IPS DF 4.7 (cell line): Measurements from ENCODE around the gene TENM4.

Experiments used
- DNase-seq: peaks from one replicate; pipeline ENCODE4 v3.0.0-alpha.2; 2013; ENCODE audit warnings: low spot score; ENCODE audit errors: extremely low read depth

The TENM4 gene

DNA sequence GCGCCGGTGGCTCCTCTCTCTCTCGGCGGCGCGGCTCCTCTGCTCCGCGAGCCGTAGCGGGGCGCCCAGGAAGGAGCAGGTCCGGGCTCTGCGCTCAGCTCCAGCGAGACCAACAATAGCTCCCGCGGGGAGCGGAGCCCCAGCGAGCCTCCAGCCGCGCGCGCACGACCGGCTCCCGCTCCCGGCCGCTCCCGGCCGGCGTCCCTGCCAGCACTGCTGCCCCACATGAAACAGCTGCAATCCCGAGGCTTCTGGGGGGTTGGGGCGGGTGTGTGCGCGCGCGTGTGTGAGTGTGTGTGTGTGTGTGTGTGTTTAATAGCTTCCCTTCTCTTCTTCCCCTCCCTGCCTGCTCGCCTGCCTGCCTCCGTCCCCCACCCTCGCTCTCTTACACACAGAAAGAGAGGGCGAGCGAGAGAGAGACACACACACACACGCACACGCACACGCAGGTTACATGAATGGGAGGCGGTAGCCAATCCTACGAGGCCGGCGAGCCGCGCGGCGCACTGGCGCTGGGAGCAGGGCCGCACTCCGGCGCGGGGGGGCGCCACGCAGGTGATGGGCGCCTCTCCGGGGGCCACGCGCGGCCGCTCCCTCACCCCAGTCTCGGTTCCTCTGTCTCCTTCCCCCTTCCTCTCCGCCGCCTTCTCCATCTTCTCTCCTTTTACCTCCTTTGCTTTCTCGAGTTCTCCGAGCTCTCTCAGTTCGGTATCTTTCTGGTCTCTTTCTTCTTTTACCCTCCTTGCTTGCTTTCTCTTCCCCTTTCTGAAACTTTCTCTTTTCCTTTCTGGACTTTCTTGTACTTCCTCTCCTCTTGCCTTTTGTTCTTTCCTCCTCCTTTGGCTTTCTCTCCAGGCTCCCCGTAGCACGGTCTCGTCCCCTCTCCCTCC, at the start of gene TENM4:
TENM4 (minus strand) TSS at position 460 of the 890 bp plus-strand sequence. CDS start 371,086 bp downstream, outside the sequence.
- no peak for DNase-seq

DNA sequence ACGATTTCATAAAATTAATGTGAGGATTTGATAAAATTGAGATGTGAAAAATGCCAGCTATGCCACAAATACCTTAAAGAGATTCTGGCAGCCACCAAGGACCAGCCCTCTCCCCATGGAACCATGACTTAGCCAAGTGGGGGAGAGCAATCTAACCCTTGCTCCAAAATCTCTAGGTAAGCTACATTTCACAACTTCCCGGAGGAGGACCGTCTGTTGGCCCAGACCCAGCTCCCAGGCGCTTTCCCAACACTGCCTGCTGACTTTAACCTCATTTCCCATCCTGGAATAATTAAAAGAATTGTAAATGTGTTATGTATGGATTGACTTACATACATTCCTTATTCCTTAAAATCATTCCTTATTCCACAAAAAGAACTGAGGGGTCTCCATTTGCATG, 47.5 kb upstream of the TENM4 start:
- no peak for DNase-seq

DNA sequence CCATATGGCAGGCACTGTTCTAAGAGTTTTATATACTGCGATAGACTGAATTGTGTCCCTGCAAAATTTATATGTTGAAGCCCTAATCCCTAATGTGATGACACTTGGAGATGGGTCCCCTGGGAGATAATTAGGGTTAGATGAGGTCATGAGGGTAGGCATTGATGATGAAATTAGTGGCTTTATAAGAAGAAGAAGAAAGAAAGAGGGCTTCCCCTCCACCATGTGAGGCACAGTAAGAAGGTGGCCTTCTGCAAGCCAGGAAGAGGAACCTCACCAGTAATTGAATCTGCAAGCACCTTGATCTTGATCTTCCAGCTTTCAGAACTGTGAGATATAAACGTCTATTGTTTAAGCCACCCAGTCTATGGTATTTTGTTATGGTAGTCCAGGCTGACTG, 46.6 kb upstream of the TENM4 start:
- DNase-seq = no peak

DNA sequence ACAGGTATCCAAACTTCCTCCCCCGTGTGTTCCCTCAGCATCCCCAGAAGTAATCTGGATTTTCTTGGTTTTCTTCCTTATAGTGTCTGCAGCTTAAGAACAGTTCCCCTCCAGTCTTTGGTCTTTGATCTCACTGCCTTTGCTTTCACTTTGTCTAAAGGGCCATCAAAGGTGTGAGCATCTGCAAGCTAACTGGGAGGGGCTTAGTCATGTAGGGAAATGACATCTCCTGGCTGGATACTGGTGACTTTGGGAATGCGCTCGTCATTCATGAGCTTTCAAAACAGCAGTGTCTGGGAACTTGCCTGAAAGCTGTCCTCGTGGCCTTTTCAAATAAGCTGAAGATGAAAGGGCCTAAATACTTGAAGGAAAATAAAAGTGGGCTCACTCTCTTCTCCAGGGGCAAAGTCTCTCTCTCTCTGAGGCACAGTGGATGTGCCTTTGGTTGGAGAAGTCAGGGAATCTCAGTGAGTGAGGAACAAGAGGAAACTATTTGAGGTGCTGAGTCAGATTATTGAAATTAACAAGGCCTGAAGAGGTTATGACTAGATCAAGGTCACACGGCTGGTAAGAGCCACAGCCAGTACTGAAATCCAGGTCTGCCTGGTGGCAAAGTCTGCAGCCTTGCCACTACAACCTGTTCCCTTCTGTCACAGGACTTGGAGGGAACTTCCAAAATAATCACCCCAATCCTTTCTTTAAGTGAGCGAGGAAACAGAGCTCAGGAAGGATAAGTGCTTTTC, 45.6 kb upstream of the TENM4 start:
- no peak for DNase-seq

DNA sequence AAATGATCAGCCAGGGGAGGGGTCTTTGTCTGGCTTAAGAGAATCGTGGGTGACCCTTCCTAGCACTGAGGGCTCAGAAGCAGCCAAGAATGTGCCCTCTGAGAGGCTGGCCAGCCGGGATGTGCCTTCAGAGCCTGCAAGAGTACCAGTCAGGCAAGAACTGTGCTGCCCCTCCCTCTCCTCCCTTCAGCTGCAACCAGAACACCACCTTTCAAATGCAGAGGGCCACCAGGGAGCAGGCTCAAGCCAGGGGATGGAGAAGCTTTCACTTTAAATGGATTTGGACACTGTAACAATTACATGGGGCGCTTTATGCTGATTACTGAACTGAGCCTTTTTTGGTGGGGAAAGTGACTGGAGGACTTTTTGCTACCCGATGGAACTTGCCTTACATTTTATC, 44.9 kb upstream of the TENM4 start:
- no peak for DNase-seq

DNA sequence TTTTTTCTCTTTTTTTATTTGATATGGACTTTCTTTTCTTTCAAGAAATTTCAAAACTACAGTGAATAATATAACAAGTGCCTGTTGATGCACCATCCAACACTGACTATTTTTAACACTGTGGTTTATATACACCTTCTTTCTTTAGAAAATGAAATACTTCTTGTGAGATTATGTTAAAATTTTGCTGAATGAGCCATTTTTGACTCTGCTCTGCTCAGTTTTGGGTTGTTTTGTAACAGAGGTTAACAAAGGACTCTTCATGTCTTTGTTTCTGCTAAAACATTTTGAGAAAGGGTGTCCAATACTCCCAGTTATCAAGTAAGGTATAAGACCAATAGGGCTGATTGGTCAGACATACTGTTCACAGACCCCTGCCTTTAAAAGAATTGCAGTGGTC, 44.0 kb upstream of the TENM4 start:
- no peak for DNase-seq

DNA sequence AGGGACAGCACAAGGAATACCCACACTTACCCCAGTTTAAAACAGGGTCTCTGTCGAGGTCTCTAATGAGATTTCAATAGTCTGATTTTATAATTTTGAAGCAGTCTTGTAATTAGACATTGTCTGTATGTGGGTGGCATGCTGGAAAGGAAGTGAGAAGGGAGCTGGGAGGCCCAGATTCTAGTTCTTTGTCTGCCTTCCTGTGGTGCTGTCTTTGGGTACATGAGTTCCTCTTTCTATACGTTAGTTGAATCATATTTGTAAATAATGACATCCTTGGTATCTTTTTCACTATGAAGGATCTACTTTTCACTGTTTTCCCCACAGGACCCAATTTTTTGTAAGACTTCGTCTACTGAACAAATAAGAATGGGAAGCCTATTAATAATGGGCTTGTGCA, 42.0 kb upstream of the TENM4 start:
- no peak for DNase-seq

DNA sequence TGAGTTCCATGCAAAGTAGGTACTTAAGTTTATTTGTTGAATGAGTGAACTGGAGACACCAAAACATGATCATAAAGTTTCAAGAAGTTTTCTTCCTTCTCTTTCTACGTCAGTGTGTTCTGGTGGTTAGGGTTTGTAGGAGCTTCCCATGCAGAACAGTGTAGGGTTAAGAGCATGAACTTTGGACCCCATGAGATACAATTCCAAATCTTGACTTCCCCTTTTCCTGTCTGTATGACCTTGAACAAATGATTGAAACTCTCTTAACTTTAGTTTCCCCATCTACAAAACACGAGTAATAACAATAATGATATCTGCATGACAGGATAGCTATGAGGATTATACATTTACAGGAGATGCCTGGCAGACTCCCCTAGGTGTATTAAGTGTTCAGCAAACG, 41.0 kb upstream of the TENM4 start:
- DNase-seq = no peak

DNA sequence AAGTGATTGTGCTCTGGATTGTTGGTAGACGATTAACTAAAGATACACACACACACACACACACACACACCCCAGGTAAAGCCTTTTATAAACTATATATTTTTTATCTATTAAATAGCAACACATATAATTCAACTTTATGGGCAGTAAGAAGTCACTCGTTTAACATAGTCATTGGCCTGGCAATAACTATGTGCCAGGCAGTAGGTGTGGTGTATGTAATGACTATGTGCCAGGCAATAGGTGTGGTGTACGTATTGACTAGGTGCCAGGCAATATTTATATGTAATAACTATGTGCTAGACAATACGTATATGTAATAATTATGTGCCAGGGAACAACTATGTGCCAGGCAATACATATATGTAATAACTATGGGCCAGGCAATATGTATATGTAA, 40.0 kb upstream of the TENM4 start:
- DNase-seq = no peak

DNA sequence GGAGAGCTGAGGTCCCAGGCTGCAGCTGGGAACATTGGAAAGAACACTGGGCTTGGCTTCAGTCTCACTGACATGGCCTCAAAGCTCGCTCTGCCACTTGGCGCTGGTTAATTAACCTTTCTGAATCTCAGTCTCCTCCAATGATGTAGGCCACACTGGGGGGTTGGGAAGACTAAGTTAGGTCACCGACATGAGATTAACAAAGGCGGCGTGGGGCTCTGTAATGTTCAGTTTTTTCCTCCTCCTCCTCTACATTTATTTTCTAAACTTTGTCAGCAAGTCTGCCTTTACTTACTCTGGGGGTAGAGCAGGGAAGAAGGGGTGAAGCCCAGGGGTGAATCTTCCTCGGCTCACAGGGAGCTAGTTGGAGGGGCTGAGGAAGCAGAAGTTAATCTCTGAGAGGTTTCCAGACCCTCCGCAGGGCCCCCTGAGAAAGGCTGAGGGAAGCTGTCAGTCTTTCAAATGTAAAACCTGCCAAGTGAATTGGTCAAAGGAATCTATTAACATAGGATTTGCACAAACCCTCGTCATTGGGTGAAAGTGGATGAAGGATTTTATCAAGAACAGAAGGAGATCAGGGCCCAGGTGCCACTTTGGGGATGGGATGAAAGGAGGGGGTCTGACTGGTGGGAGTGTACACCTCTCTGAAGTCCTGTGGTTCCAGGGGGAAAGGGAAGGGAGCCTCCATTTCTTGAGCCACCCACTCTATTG, 32.1 kb upstream of the TENM4 start:
- DNase-seq = no peak

DNA sequence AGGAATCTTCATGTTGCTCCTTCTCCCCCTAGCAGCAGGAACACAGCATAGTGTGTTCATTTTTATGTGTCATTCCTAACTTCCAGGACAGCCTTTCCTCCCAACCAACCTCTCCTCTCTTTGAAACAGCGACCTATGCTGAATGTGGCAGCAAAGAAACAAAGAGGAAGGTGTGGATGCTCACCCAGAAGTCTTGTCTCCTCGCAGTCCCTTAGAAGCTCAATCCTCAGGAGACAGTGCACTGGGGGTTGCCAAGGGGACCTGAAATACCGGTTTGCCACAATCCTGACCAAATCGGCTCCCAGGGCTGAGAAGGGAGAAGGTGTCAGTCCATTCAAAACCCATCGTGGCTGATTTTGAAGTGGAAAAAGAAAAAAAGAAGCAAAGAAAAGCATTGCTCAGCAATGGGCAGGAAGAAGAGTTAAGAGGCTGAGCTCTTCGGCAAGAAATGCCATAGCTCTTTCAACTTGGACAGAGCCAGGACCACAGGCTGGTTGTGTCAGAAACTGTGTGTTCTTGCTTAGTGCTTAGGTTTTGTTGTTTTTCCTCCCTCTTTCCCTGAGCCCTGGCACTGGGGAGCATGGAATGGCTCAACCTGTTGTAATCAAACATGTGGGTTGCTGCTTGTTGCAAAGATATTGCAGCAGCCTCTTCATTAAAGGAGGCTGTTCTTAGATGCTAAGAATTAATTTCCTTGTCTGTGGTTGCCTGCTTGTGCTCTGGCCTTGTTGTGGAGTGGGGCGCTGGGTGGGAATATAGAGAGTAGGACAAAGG, 30.4 kb upstream of the TENM4 start:
- no peak for DNase-seq

DNA sequence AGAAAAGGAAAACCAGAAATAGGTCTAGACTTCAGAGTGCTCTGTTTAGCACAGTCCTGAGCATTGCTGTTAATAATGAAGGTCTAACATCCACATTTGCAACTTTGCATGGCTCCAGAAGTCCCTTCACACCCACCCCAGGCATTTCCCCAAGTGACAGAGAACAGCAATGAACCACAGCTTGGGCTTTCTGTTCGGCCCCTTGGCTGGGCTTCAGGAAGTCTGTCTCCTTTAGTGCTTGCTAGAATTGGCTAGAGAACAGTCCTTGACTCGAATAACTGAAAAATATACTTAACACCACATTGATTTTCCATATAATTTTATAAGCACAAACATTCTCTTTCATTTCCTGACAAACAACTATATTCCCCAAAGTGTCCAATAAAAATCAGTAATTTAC, 29.3 kb upstream of the TENM4 start:
- DNase-seq = no peak

DNA sequence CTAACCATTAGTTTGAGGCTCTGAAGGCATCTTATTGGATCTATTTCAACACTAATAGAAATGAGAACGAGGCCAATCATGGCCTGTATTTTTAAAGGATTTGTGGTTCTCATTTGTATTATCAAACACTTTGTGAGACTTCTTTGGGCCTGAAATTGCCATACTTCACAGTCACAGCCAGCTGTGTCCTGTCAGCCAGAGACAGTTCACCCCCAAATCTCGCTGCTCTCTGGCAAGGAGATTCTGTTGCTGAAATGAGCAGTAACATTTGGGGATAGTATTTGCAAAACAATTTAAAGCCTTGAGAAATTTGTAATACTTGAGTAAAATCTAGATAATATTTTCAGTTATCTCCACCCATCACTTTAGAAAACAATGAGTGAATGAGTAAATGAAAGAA, 26.9 kb upstream of the TENM4 start:
- no peak for DNase-seq

DNA sequence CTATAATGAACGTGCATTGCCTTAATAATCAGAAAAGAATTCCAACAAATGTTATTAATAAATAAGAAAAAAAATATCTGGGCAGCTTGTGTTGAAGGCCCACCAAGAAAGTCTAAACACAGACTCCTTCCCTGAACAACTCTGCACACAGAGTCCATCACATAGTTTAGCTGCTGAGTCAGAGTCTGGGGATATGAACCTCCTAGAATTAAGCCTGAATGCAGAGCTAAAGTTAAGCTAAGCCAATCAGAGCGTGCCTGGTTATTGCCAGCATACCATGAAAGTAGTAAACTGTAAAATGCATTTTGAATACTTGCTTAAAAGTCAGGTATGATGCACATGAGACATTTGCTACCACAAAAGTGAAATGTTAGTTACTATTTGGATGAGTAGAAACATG, 25.6 kb upstream of the TENM4 start:
- DNase-seq = no peak

DNA sequence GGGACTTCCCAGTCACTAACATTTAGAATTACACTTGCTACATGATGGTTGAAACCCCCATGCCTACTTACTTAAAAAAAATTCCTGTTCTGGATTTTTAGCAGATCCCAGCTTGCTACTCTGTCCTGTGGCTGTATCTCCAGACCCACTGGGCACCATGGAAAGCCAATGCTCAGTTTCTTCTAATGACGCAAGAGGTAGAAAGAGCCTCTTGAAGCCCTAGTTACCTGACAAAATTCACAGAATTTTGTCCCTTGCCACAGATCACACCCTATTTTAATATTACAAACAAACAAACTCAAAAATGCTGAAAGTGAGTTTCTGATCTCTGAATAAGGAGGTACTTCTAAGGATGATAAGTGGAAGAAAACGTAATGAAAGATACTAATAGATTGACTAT, 24.3 kb upstream of the TENM4 start:
- DNase-seq = no peak

DNA sequence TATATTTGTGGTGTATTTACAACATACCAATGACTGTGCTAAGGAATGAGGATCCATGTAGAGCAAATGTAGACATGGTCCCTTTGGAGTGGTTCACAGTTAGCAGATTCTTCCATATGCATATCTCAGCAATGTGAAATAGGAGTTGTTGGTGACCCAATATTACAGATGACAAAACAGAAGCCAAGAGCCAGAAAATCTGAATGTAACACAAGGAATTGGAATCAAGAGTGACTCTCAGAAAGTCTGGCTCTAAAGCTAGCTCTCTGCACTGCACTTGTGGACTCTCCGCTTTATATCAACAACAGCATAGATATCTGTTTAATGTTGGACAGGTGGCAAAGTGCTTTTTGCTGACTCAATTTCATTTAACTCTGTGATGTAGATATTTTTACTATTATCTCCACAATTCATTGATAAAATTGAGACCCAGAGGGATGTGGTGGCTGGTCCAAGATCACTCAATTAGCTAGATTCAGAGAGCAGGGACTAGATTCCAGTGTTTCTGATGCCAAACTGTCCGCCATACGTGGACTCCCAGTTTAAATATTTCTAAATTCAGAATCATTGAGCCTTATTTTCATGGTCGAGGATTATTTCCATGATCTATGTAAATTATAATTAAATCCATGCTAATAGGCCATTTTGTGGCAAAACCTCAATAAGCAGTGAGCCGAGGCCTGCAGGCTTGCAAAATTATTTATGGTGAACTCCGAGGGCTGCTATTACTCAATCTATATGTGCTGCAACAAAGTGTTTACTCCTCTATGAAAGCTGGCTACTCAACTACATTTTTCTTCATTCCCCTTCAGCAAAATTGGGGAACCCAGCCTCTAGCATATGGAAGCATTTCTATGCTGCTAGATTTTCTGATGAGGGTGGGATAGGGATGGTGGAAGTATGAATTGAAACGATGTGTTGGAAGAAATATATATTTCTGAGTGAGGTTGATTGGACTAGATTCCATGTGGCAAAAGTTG, 21.1 kb upstream of the TENM4 start:
- no peak for DNase-seq

DNA sequence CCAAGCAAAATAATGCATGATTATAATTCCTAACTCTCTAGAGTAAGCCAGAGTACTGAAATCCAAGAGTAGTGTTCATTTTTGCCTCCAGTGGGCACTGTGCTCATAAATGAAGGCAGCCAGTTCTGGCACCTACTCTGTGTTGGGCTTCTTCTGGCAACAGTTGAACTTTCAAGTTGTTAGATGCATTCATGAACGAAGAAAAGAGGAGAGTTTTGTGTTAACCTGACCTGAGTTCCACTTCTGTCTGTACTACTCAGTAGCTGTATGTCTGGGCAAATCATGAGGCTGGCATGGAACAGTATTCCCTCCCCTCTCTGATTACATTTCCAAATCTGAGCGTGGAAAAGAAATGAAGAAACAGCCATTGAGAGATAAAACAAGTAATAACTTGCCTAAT, 20.3 kb upstream of the TENM4 start:
- no peak for DNase-seq

DNA sequence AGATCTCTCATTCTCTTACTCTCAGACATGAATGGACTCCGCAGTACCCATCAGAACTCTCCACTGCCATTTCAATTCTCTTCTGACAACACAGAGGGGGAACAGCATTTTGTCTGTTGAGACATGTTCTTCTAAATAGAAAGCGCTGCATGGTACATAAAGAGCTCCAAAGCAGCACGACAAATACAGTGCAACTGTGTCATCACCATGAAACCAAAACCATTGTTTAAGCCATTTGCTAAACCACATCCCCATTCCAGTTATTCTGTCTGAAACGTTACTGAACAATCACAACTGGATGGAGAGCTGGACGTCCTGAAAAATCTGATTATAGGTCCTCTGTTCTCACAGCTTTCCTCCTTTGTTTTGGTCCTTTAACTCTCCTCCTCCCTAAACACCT, 17.9 kb upstream of the TENM4 start:
- no peak for DNase-seq

DNA sequence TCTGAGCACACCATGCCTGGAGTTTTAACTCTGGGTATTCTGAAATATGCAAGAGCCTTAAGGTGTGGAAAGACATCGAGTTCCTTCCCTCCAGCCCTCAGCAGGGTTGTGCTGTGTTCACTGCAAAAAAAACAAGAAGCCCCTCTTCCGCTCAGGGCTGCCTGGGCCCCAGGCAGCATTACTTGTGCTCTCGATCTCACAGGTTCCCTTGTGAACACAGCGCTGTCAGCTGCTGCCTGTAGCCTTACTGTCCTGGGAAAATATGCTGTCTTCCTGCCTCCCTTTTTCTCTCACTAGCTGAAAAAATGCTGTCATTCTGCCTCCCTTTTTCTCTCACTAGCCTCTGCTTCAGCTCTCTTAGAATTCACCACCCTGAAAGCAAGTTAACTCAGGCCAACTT, 15.7 kb upstream of the TENM4 start:
- DNase-seq = no peak

DNA sequence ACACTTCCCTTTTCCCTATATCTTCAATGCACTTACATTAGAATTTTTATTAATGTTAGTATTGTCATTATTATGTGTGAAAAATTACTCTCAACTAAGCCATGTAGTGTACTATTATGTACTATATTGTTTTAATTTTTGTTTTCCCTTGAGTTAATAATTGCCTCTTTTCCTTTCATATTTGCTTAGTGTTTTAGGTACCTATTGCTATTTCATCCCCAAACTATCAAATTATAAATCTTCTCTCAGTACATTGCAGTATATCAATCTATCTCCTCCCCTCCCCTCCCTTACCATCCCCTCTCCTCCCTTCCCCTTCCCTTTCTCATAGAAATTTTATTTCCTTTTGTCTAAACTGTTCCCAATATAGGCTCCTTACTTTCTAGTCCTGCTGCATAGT, 12.8 kb upstream of the TENM4 start:
- no peak for DNase-seq
